KMS-11 (cell line): ENCODE results near the gene DOK6.

Experiments
- H2AFZ ChIP-seq: fragments of 200-600 bp; sonication (generic); 2 replicates; pipeline ENCODE4 v1.6.1; 2016; ENCODE audit warnings: antibody characterized with exemption, mixed run types, low read depth
- H3K27ac ChIP-seq: fragments of 200-600 bp; sonication (generic); 2 replicates; pipeline ENCODE4 v1.6.1; 2016; ENCODE audit warnings: mild to moderate bottlenecking, mixed run types
- H3K27me3 ChIP-seq: fragments of 200-600 bp; sonication (generic); 2 replicates; pipeline ENCODE4 v1.6.1; 2017; ENCODE audit warnings: mild to moderate bottlenecking, low read depth, mixed run types, moderate library complexity; ENCODE audit not compliant: insufficient read depth
- H3K36me3 ChIP-seq: fragments of 200-600 bp; sonication (generic); 2 replicates; pipeline ENCODE4 v1.6.1; 2017; ENCODE audit warnings: mild to moderate bottlenecking, mixed run types; ENCODE audit not compliant: insufficient read depth
- H3K4me1 ChIP-seq: fragments of 200-600 bp; sonication (generic); 2 replicates; pipeline ENCODE4 v1.6.1; 2016; ENCODE audit warnings: mild to moderate bottlenecking, low read depth, mixed run types; ENCODE audit not compliant: poor library complexity, severe bottlenecking
- H3K4me2 ChIP-seq: fragments of 200-600 bp; sonication (generic); 2 replicates; pipeline ENCODE4 v1.7.0; 2016; ENCODE audit warnings: mild to moderate bottlenecking, mixed run types
- H3K4me3 ChIP-seq: fragments of 200-600 bp; sonication (generic); IDR thresholded peaks from 2 replicates; pipeline ENCODE4 v1.6.1; 2017; ENCODE audit warnings: low read depth, low read length, mixed read lengths; ENCODE audit not compliant: insufficient read depth
- H3K79me2 ChIP-seq: fragments of 200-600 bp; sonication (generic); 2 replicates; pipeline ENCODE4 v1.6.1; 2016; ENCODE audit warnings: low read depth, mixed run types; ENCODE audit not compliant: insufficient read depth
- H3K9ac ChIP-seq: fragments of 200-600 bp; sonication (generic); 2 replicates; pipeline ENCODE4 v1.6.1; 2016; ENCODE audit warnings: mild to moderate bottlenecking, mixed run types
- H4K20me1 ChIP-seq: fragments of 200-600 bp; sonication (generic); 2 replicates; pipeline ENCODE4 v1.6.1; 2016; ENCODE audit warnings: mild to moderate bottlenecking, mixed run types; ENCODE audit not compliant: insufficient read depth
- TF ChIP-seq, protein P1 (sequence below): fragments of 200-600 bp; sonication (generic); conservative IDR thresholded peaks from 2 replicates; pipeline ENCODE4 v1.6.1; 2017; ENCODE audit warnings: low read depth, mild to moderate bottlenecking, antibody characterized with exemption, low read length, moderate library complexity, mixed read lengths

Gene DOK6

DNA sequence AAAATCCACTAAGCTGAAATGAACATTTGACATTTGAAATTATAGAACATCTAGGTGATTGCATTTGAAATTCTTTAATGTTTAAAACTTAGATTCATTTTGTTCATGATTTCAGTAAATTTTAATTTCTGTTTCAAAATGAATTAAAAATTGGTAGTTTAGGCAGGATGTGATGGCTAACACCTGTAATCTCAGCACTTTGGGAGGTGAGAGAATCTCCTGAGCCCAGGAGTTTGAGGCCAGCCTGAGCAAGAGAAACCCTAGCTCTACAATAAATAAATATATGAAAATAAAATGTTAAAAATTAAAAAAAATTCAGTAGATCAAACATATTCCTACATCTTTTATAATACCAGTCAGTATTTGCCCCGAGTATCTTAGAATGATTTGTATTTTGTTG is 330.0 kb downstream of the DOK6 start:
- H3K4me2 ChIP-seq = no peak overlapping the region
- H3K27me3 ChIP-seq = no peaks in the 10 kb centered on the region
- no peaks in the 10 kb centered on the region for H3K4me1 ChIP-seq
- H3K36me3 ChIP-seq = no peaks in the 10 kb centered on the region
- no peak overlapping the region for H3K27ac ChIP-seq
- no peak overlapping the region for H3K9ac ChIP-seq
- H3K79me2 ChIP-seq = no peaks in the 10 kb centered on the region
- no peak overlapping the region for H3K4me3 ChIP-seq
- TF ChIP-seq, protein P1, sequence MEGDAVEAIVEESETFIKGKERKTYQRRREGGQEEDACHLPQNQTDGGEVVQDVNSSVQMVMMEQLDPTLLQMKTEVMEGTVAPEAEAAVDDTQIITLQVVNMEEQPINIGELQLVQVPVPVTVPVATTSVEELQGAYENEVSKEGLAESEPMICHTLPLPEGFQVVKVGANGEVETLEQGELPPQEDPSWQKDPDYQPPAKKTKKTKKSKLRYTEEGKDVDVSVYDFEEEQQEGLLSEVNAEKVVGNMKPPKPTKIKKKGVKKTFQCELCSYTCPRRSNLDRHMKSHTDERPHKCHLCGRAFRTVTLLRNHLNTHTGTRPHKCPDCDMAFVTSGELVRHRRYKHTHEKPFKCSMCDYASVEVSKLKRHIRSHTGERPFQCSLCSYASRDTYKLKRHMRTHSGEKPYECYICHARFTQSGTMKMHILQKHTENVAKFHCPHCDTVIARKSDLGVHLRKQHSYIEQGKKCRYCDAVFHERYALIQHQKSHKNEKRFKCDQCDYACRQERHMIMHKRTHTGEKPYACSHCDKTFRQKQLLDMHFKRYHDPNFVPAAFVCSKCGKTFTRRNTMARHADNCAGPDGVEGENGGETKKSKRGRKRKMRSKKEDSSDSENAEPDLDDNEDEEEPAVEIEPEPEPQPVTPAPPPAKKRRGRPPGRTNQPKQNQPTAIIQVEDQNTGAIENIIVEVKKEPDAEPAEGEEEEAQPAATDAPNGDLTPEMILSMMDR = no peak
- H2AFZ ChIP-seq = no peak overlapping the region
- no peaks in the 10 kb centered on the region for H4K20me1 ChIP-seq

DNA sequence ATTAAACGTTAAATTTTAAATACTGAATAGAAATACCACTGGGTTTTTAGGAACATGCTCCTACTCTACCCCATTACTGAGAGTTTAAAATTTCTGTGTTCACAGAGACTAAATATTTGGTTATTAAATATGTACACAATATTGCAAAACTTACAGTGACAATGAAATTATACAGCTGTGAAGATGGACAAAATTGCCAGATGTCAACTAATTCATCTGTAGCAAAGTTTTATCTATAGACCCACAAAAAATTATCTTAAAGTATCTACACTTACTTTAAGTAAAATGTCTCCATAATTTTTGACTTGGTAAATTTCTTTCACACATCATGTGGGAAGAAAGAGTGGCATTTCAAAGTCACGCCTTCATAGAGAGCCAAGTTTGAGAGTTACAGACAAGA is 333.8 kb downstream of the DOK6 start:
- Histone ChIP-seq H2AFZ (no peak overlapping the region), H3K36me3 (no peaks in the 10 kb centered on the region), H3K4me1 (no peaks in the 10 kb centered on the region), H3K4me2 (no peak overlapping the region), H3K79me2 (no peaks in the 10 kb centered on the region), H4K20me1 (no peaks in the 10 kb centered on the region), H3K27ac (no peak overlapping the region), H3K27me3 (no peaks in the 10 kb centered on the region), H3K4me3 (no peak overlapping the region), H3K9ac (no peak overlapping the region)
- TF ChIP-seq, protein P1 = no peak

DNA sequence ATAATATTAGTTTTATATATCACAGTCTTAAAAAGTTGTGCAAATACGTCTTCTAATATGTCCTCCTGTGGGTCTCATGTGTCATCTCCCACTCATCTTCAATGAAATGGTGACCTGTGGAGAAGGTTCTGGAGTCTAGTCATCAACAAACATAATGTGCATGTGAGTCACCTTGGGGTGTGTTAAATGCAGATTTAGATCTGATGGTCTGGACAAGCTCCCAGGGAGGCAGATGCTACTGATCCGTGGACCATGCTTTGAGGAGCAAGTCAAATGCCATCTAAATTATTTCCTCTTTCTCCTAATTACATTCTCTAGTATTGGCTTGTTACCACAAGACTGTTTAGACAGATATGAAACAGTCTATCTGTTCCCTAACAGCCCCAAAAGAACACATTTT is 336.0 kb downstream of the DOK6 start:
- no peak overlapping the region for H3K4me2 ChIP-seq
- H3K4me1 ChIP-seq = no peaks in the 10 kb centered on the region
- H3K9ac ChIP-seq = no peak overlapping the region
- TF ChIP-seq, protein P1 = no peak
- H3K36me3 ChIP-seq = no peaks in the 10 kb centered on the region
- no peak overlapping the region for H3K27ac ChIP-seq
- H3K4me3 ChIP-seq = no peak overlapping the region
- no peaks in the 10 kb centered on the region for H3K79me2 ChIP-seq
- no peaks in the 10 kb centered on the region for H3K27me3 ChIP-seq
- H4K20me1 ChIP-seq = no peaks in the 10 kb centered on the region
- no peak overlapping the region for H2AFZ ChIP-seq

DNA sequence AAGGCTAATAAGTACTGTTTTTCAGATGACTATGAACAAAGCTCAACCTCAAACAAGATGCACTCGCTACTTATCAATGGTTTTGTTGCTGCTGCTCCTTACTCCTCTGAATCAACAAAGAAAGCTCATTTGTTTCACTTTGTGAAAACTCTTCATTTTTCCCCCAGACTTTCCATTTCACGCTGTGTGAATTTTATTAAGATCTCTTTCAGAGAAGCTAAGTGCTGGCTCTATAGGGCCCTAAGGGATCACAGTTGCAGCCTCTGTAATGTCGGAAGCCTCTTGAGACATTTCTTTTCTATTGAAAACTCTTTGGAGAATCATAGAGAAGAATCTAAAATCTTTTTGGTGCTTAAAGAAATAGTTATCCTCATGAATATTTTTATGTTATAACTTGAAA is 337.2 kb downstream of the DOK6 start:
- TF ChIP-seq, protein P1 = no peak
- Histone ChIP-seq H3K4me3 (no peak overlapping the region), H3K4me1 (no peaks in the 10 kb centered on the region), H3K79me2 (no peaks in the 10 kb centered on the region), H4K20me1 (no peaks in the 10 kb centered on the region), H3K9ac (no peak overlapping the region), H3K27me3 (no peaks in the 10 kb centered on the region), H2AFZ (no peak overlapping the region), H3K27ac (no peak overlapping the region), H3K4me2 (no peak overlapping the region), H3K36me3 (no peaks in the 10 kb centered on the region)

DNA sequence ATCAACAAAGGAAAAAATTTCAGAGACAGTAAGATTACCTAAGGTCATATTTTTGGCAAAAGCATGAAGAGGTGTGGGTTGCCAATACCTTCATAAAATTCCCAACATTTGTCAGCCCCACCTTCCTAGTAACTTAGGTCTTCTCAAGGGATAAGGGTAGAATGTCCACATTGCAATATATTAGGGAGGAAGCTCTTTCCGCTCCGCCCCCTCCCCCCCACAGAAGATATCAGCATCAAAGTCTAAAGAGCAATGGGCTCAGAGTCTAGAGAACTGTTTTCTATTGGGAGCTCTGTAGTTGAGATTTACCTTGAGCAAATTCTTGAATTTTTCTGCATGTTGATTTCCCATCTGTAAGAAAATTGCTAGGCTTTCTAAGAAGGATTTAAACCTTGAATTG is 346.7 kb downstream of the DOK6 start:
- no peaks in the 10 kb centered on the region for H3K4me1 ChIP-seq
- no peaks in the 10 kb centered on the region for H3K27me3 ChIP-seq
- no peak overlapping the region for H3K4me2 ChIP-seq
- H3K36me3 ChIP-seq = no peaks in the 10 kb centered on the region
- H3K9ac ChIP-seq = no peak overlapping the region
- no peaks in the 10 kb centered on the region for H4K20me1 ChIP-seq
- TF ChIP-seq, protein P1 = no peak
- no peak overlapping the region for H3K4me3 ChIP-seq
- no peak overlapping the region for H2AFZ ChIP-seq
- no peak overlapping the region for H3K27ac ChIP-seq
- H3K79me2 ChIP-seq = no peaks in the 10 kb centered on the region
